Measurements from ENCODE around the gene PLXDC1.

GRCh38 chr17:39125143-39125875 is 26.1 kb downstream of the PLXDC1 start:
- TF ChIP-seq TOX (CRISPR knock-in tag; IDR thresholded peaks at IDR 0.05; ENCODE audit: borderline replicate concordance) (no peak), CSRNP3 (CRISPR knock-in tag; IDR thresholded peaks at IDR 0.05) (no peak), RARB (CRISPR knock-in tag; IDR thresholded peaks at IDR 0.05) (no peak), ISL1 (CRISPR knock-in tag; IDR thresholded peaks at IDR 0.05) (no peak)

Data from SK-N-SH treated with all-trans-retinoic acid at 6 μM for 48 hours (cell line).